Natural killer cell treated with Interleukin-12 subunit alpha and Interleukin-12 subunit beta and Interleukin-15 and Interleukin-18, amount 100 ng/mL, for 72 hours (primary cell): ENCODE measurements around the gene RBM14. TPM values are rescaled to one million over a fixed set of nuclear protein-coding genes. Genes with fewer than 3 reads are reported as not detected.
A peak's percentile ranks its signal among the peaks of the same experiment; 100 is the strongest.
"Not testable (repeated sequence)": the region's sequence is repeated elsewhere in the genome, so short reads cannot be mapped to it uniquely, and the experiment has no call there.

ENCODE experiments used
- ATAC-seq, 2 donors: fragments of 150-1000 bp; cut with Tn5 transposase in 1 of 2; sonication (Bioruptor Pico), chemical (Tn5 transposase) in 1 of 2; 2 replicates each; pipeline ENCODE4 v1.10.0; 2021
- DNase-seq: peaks from one replicate; pipeline ENCODE4 v3.0.0; 2022; ENCODE audit warnings: low spot score
- H3K27ac Mint-ChIP-seq, 2 donors: 1 replicate in 1 of 2; 2 replicates in 1 of 2; pipeline ENCODE4 v1.8.0; 2022; ENCODE audit warnings: mixed read lengths in 2 of 2, mild to moderate bottlenecking in 1 of 2, moderate library complexity in 1 of 2
- H3K27me3 Mint-ChIP-seq, 2 donors: 1 replicate in 1 of 2; 2 replicates in 1 of 2; pipeline ENCODE4 v1.8.0; 2022; ENCODE audit warnings: mixed read lengths in 2 of 2
- H3K36me3 Mint-ChIP-seq: one replicate; pipeline ENCODE4 v1.8.0; 2022; ENCODE audit warnings: mixed read lengths
- H3K4me1 Mint-ChIP-seq, 2 donors: 1 replicate in 1 of 2; 2 replicates in 1 of 2; pipeline ENCODE4 v1.8.0; 2022; ENCODE audit warnings: low read depth in 2 of 2, mixed read lengths in 2 of 2, mild to moderate bottlenecking in 1 of 2
- H3K4me3 Mint-ChIP-seq: one replicate; pipeline ENCODE4 v1.8.0; 2022; ENCODE audit warnings: mixed read lengths
- H3K9me3 Mint-ChIP-seq: 2 replicates; pipeline ENCODE4 v1.8.0; 2022; ENCODE audit warnings: mixed read lengths
- total RNA-seq, 2 donors: library from RNA; stranded (reverse); gene quantifications; one replicate each; pipeline ENCODE4 v1.2.3, GENCODE V29; 2022

RBM14 gene
- total RNA-seq, 2 donors from 2014 or later: 122 to 201 TPM

DNA sequence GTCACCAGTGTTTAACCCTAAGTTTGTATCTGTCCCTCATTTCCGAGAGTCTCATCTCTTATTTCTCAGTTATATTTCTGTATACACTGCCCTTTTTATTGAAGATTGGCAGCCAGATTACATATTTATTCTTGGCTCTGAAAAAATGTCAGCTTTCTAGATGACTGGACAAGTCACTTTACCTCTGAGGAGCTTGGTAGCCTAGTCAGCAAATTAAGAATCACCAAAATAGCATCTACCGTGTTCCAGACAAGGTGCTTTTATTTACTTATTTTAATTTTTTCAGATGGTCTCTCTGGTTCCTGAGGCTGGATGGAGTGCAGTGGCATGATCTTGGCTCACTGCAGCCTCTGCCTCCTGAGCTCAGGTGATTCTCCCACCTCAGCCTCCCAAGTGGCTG lies 16.5 kb downstream of the RBM14 start:
- no peak for DNase-seq
- peaks cover 33 to 40% of the 10 kb centered on the region in 2 donors for H3K4me1 Mint-ChIP-seq
- peaks cover 14% of the 10 kb centered on the region for H3K36me3 Mint-ChIP-seq

DNA sequence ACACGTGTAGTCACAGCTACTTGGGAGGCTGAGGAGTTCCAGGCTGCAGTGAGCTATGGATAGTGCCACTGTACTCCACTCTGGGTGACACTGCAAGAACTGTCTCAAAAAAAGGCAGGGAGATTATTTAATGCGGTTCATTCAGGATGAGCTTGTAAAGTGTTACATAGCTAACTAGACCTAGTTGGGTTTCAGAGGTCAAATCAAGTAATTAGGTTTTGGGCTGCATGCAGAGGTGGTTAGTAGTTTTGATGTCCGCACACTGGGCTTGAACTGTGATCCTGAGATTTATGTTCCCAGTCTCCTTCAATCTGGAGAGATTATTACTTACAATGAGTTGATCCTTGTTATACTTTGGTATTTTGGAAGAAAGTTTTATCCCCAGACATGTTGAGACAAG lies 20.0 kb downstream of the RBM14 start:
- H3K4me3 Mint-ChIP-seq: peak overlapping the region; percentile 20
- H3K27ac Mint-ChIP-seq: peak overlapping the region in 1 of 2 donors; percentile 97
- H3K27me3 Mint-ChIP-seq: no peaks in the 10 kb centered on the region
- no peaks in the 10 kb centered on the region for H3K9me3 Mint-ChIP-seq
- H3K4me1 Mint-ChIP-seq: peaks cover 41 to 49% of the 10 kb centered on the region in 2 donors
- ATAC-seq: no peak
- DNase-seq: no peak
- H3K36me3 Mint-ChIP-seq: peaks cover 31% of the 10 kb centered on the region

More for the DNA sequence above, 16.5 kb downstream of the RBM14 start:
- ATAC-seq: no peak
- H3K27me3 Mint-ChIP-seq: no peaks in the 10 kb centered on the region
- H3K9me3 Mint-ChIP-seq: no peaks in the 10 kb centered on the region
- H3K4me3 Mint-ChIP-seq: no peak overlapping the region
- H3K27ac Mint-ChIP-seq: no peak overlapping the region

DNA sequence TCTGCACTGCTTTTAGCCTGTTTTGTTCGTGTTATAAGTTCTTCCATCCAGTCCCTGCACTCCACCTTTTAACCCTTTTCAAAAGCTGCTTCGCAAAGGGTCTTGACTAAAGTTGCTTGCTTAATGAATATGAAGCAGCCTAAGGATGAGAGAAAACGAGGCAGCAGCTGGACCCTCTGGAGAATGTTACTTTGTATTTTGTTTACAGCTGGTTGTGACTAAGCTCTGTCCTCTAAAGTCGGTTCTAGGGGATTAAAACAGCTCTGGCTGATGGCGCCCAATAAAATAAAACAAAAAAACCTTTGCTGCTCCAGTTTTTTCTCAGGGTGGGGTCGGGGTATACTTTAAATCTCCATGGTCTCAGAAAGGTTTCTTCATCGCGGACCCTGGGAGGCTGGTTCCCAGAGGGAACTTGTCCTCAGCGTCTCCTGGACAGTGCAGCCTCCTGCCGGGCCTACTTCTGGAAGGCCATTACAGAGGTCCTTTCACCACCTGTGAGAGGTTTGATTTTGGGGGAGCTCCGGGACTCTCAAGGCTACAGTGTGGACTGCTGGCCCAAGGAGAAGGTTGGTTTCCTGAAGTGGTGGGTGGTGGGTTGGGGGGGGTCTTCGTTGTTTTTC lies 21.2 kb downstream of the RBM14 start:
- no peak for DNase-seq
- peak overlapping the region; percentile 91 to 97 for H3K27ac Mint-ChIP-seq
- peak overlapping the region; percentile 94 for H3K4me3 Mint-ChIP-seq
- no peaks in the 10 kb centered on the region for H3K9me3 Mint-ChIP-seq
- no peaks in the 10 kb centered on the region for H3K27me3 Mint-ChIP-seq
- peaks cover 43% of the 10 kb centered on the region for H3K36me3 Mint-ChIP-seq
- peaks cover 44 to 55% of the 10 kb centered on the region in 2 donors for H3K4me1 Mint-ChIP-seq
- ATAC-seq: no peak

DNA sequence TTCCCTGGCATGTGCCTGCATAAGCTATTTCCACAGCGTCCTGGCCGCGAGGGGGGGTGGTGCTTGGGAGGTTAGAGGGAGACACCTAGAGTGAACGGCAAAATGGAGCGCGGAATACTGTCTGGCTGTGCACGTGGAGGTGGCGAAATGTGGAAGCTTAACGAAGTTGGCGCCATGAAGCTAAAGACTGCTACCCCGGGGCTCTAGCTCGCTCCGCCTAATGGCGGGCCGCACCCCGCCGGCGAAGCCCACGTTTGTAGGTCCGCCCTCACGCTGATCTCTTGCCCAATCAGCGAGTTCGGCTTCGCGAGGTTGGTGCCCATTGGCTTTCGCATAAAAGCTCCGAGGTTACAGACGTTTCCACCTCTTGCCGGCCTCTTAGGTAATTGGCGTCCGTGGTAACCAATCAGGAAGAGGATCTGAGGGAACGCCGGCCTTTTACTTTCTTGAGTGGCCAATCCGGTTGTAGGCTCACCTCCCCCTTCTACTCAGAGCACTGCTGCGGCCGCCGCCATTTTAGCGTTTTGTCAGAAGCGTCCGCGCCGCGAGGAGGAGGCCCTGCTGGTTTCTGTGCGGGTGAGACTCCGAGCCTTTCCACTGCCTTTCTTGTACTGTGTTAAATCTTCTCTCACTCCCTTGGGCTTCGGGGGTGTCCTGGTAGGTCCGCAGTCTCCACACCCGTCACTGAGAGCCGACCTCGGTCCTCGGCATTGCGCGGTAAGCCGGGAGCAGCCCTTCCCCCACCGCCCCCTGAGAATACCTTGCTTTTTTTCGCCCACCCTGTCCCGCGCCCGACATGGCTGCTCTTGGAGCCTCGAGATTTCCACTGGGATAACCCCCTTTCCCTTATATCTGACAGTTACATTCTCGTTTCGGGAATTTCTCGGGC lies 22.0 kb downstream of the RBM14 start, which contains the start of gene RBM4:
TSS of gene RBM4 (plus strand) at position 527 of the 889 bp plus-strand sequence. CDS start 1,009 bp downstream, outside the sequence.
- peaks cover 52 to 63% of the 10 kb centered on the region in 2 donors for H3K4me1 Mint-ChIP-seq
- no peaks in the 10 kb centered on the region for H3K27me3 Mint-ChIP-seq
- peak; percentile 98 for DNase-seq
- ATAC-seq: peak; percentile 97 to 98
- H3K36me3 Mint-ChIP-seq: peaks cover 51% of the 10 kb centered on the region
- peak within 1 kb of the TSS; percentile 94 for H3K4me3 Mint-ChIP-seq
- no peaks in the 10 kb centered on the region for H3K9me3 Mint-ChIP-seq
- peak within 1 kb of the TSS; percentile 91 to 97 for H3K27ac Mint-ChIP-seq

DNA sequence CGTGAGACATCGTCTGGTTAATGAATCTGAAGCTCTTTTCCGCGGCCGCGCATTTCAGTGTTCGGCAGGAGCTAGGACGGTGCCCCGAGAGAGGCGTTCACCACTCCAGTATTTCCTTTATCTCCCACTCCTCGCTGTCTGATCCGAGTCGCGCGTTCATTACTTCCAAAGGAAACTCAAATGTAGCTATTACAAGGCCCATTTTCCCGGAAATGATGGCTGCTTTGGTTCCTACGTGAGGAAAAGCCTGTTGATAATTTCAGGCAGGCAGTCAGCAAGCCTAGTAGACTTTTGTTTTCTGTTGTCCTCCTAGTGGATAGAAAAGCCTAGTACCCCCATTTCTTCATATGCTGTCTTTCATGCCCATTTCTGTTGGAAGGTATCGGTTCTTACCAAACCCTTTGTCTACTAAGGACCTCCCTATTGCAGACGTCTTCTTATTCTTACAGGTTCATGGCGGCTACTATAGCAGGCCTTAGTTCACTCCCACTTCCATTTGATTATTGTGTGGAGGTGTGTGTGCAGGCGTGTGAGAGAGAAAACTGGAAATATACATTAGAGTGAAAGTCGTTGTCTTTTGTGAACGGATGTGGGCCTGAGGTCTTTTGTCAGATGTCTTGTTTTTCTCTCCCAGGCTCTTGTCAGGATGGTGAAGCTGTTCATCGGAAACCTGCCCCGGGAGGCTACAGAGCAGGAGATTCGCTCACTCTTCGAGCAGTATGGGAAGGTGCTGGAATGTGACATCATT lies 22.8 kb downstream of the RBM14 start:
- H3K9me3 Mint-ChIP-seq: no peaks in the 10 kb centered on the region
- no peaks in the 10 kb centered on the region for H3K27me3 Mint-ChIP-seq
- H3K4me3 Mint-ChIP-seq: peak overlapping the region; percentile 94
- peaks cover 58 to 64% of the 10 kb centered on the region in 2 donors for H3K4me1 Mint-ChIP-seq
- H3K36me3 Mint-ChIP-seq: peaks cover 56% of the 10 kb centered on the region
- H3K27ac Mint-ChIP-seq: peak overlapping the region; percentile 91 to 97
- ATAC-seq (no peak), DNase-seq (no peak)

DNA sequence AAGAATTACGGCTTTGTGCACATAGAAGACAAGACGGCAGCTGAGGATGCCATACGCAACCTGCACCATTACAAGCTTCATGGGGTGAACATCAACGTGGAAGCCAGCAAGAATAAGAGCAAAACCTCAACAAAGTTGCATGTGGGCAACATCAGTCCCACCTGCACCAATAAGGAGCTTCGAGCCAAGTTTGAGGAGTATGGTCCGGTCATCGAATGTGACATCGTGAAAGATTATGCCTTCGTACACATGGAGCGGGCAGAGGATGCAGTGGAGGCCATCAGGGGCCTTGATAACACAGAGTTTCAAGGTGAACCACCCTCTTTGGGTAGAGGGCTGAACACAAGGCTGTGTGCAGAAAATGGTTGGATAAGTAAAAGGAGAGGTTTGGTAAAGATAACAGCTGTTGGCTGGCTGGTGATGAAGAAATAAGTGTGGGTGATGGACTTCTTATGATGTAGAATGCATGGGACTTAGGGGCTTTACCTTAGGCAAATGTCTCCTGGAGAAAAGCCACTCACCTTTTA lies 23.4 kb downstream of the RBM14 start:
- DNase-seq, H3K27me3 Mint-ChIP-seq, ATAC-seq, H3K9me3 Mint-ChIP-seq: not testable (repeated sequence)
- peak overlapping the region; percentile 94 for H3K4me3 Mint-ChIP-seq
- peaks cover 57% of the 10 kb centered on the region for H3K36me3 Mint-ChIP-seq
- H3K4me1 Mint-ChIP-seq: peaks cover 59 to 64% of the 10 kb centered on the region in 2 donors
- H3K27ac Mint-ChIP-seq: peak overlapping the region; percentile 91 to 97

DNA sequence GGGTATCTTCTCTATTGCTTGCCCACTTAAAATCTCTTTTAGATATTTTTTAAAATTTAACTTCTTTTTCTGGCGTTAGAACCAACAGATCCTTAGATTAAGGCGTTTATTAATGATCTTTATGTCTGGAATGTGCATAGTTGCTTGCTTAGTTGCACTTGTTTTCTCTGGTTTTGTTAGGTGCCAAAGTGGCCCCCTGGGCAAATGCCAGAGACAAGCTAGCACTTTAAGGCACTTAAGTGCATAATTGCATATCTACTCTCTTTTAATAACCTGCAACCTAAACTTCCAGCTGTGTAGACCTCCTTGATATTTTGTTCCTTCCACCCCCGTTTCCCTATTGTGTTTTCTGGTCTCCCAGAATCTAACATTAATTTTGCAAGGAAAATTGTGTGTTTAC lies 25.4 kb downstream of the RBM14 start:
- Mint-ChIP-seq H3K4me3 (peak overlapping the region; percentile 94), H3K27me3 (no peaks in the 10 kb centered on the region), H3K9me3 (no peaks in the 10 kb centered on the region), H3K4me1 (peaks cover 72 to 83% of the 10 kb centered on the region in 2 donors), H3K27ac (peak overlapping the region; percentile 91 to 97), H3K36me3 (peaks cover 74% of the 10 kb centered on the region)
- DNase-seq (no peak), ATAC-seq (no peak)

DNA sequence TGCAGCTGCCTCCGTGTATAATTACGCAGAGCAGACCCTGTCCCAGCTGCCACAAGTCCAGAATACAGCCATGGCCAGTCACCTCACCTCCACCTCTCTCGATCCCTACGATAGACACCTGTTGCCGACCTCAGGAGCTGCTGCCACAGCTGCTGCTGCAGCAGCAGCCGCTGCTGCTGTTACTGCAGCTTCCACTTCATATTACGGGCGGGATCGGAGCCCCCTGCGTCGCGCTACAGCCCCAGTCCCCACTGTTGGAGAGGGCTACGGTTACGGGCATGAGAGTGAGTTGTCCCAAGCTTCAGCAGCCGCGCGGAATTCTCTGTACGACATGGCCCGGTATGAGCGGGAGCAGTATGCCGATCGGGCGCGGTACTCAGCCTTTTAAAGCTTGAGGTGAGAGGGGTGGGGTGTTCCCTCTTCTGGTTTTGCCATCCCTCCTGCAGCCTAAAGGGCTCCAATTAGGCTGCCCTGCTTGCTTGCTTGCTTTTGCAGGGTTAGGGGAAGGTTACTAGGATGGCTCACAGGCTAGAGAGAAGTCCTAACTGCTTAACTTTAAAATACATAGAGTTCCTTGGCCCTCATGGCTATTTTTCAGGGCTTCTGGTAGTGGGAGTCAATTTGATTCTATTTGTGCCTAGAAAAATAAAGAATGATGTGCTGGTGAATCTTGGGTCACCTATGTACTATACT lies 27.5 kb downstream of the RBM14 start:
- Mint-ChIP-seq H3K9me3 (no peaks in the 10 kb centered on the region), H3K36me3 (peaks cover 83% of the 10 kb centered on the region), H3K27me3 (no peaks in the 10 kb centered on the region), H3K4me3 (peak overlapping the region; percentile 30), H3K4me1 (peaks cover 69 to 81% of the 10 kb centered on the region in 2 donors), H3K27ac (no peak overlapping the region)
- DNase-seq (no peak), ATAC-seq (no peak)

DNA sequence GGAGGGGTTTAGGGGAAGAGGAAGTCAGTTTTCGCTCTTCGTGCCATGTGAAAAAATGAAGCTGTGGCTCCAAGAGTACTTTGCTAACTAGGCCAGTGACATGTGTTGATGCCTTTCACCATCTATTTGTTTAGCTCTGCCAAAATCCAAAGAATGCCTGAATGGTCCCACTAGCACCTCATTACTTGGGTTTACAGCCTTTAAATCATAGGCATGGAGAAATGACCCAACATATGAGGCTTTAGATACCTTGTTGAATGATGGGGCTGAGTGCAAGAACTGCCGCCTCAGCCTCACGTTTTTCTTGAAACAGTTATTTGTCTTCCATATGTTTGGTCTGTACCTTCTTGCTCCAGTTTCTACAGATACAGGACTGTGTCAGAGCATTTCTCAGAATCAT lies 30.4 kb downstream of the RBM14 start:
- H3K27me3 Mint-ChIP-seq: no peaks in the 10 kb centered on the region
- H3K4me1 Mint-ChIP-seq: peaks cover 53 to 54% of the 10 kb centered on the region in 2 donors
- peak overlapping the region; percentile 56 to 58 for H3K27ac Mint-ChIP-seq
- H3K9me3 Mint-ChIP-seq: no peaks in the 10 kb centered on the region
- no peak for ATAC-seq
- H3K4me3 Mint-ChIP-seq: no peak overlapping the region
- peaks cover 54% of the 10 kb centered on the region for H3K36me3 Mint-ChIP-seq
- DNase-seq: no peak

DNA sequence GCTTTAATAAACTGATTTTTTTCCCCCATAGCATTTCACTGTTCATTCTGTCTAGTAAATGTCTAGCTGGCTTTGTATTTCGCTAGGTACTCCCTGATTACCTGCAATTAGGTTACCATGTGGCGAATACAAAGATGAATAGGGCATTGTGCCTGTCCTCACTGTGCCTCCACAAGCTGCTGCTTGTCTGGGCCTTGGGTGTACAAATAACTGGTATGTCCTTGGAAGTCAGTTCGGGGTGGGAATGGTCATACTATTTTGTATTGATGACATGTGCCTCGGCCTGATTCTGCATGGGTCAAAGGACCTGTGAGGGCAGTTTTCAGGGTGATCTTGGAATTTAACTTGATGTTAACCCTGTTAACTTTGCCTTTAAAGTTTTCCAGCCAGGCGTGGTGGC lies 33.5 kb downstream of the RBM14 start:
- Mint-ChIP-seq H3K9me3 (no peaks in the 10 kb centered on the region), H3K4me1 (peaks cover 29% of the 10 kb centered on the region in 2 donors)
- no peak for ATAC-seq

DNA sequence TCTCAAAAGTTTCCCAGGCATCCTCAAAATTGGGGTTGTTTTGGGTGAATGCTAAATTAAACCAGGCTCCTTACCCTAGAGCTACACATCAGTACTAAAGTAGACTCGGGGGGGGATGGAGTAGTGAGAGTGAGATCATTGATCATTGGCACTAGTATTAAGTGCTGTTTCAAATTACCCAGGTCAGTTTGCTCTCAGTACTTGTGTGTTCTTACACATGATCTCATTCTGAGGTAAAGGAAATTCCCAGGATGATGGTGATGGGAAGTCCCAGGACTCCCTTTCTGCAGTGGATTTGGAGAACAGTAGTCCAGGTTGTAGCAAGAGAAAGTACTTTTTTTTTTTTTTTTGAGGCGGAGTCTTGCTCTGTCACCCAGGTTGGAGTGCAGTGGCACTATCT lies 34.6 kb downstream of the RBM14 start:
- DNase-seq (no peak), ATAC-seq (peak in 1 of 2 donors; percentile 20)
- H3K27me3 Mint-ChIP-seq: no peaks in the 10 kb centered on the region
- H3K27ac Mint-ChIP-seq: no peak overlapping the region
- H3K4me1 Mint-ChIP-seq: peaks cover 22 to 24% of the 10 kb centered on the region in 2 donors
- H3K36me3 Mint-ChIP-seq: peaks cover 18% of the 10 kb centered on the region
- no peak overlapping the region for H3K4me3 Mint-ChIP-seq
- H3K9me3 Mint-ChIP-seq: no peaks in the 10 kb centered on the region

More for the DNA sequence above, 33.5 kb downstream of the RBM14 start:
- Mint-ChIP-seq H3K27me3 (no peaks in the 10 kb centered on the region), H3K36me3 (peaks cover 26% of the 10 kb centered on the region), H3K4me3 (no peak overlapping the region), H3K27ac (no peak overlapping the region)
- no peak for DNase-seq

DNA sequence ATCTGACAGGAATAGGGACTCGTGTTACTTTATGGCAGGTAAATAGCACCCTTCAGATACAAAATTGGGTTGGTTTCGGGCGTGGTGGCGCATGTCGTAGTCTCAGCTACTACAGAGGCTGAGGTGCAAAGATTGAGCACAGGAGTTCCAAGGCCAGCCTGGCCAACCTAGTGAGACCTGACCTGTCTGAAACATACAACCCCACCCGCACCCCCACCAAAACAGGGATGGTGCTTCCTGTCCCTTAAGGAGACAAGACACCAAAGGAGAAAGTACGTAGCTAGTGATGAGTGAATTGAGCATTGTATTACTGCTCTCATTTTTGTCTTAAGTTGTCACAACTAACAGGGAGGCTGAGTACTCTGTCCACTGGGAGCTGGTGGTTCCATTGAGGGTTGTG lies 36.2 kb downstream of the RBM14 start:
- DNase-seq (no peak), ATAC-seq (no peak)
- Mint-ChIP-seq H3K9me3 (no peaks in the 10 kb centered on the region), H3K27me3 (no peaks in the 10 kb centered on the region), H3K4me3 (no peak overlapping the region), H3K36me3 (peaks cover 1% of the 10 kb centered on the region), H3K4me1 (peaks cover 6 to 10% of the 10 kb centered on the region in 2 donors), H3K27ac (peak overlapping the region in 1 of 2 donors; percentile 85)

DNA sequence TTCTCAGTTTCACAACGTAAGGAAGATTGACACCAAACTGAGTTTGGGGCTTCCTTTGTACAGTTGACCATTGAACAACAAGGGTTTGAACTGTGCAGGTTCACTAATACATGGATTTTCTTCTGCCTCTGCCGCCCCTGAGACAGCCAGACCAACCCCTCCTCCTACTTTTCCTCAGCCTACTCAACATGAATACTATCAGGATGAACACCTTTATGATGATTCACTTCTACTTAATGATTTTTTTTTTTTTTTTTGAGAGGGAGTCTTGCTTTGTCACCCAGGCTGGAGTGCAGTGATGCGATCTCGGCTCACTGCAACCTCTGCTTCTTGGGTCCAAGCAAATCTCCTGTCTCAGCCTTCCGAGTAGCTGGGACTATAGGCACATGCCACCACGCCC lies 36.7 kb downstream of the RBM14 start:
- no peaks in the 10 kb centered on the region for H3K9me3 Mint-ChIP-seq
- no peaks in the 10 kb centered on the region for H3K27me3 Mint-ChIP-seq
- no peaks in the 10 kb centered on the region for H3K36me3 Mint-ChIP-seq
- H3K4me3 Mint-ChIP-seq: no peak overlapping the region
- DNase-seq (no peak), ATAC-seq (peak in 1 of 2 donors; percentile 31)
- H3K4me1 Mint-ChIP-seq: peaks cover 4 to 9% of the 10 kb centered on the region in 2 donors
- H3K27ac Mint-ChIP-seq: peak overlapping the region in 1 of 2 donors; percentile 85
